Mesenchymal stem cell (in vitro differentiated cells and primary cell): ENCODE results near the gene ABCB8.

Experiments
- DNase-seq: peaks from one replicate; pipeline ENCODE4 v3.0.0-alpha.2; 2013
- H2AFZ ChIP-seq: one replicate; pipeline ENCODE4 v1.6.1; 2013; ENCODE audit warnings: low read depth, mild to moderate bottlenecking, control low read depth, inconsistent platforms, low read length, moderate library complexity
- H2AK5ac ChIP-seq: 2 replicates; pipeline ENCODE4 v1.6.1; 2013; ENCODE audit warnings: low read length, moderate library complexity, mild to moderate bottlenecking, inconsistent platforms; ENCODE audit not compliant: severe bottlenecking
- H2BK120ac ChIP-seq: one replicate; pipeline ENCODE4 v1.6.1; 2013; ENCODE audit warnings: low read depth, mild to moderate bottlenecking, inconsistent platforms, low read length, moderate library complexity
- H2BK12ac ChIP-seq, 2 experiments: one replicate each; pipeline ENCODE4 v1.6.1; 2013; ENCODE audit warnings: inconsistent platforms in 2 of 2, low read length in 2 of 2, mild to moderate bottlenecking in 2 of 2, moderate library complexity in 2 of 2, control low read depth in 1 of 2
- H2BK15ac ChIP-seq: one replicate; pipeline ENCODE4 v1.6.1; 2013; ENCODE audit warnings: mild to moderate bottlenecking, low read depth, inconsistent platforms; ENCODE audit not compliant: poor library complexity, severe bottlenecking
- H2BK5ac ChIP-seq: 2 replicates; pipeline ENCODE4 v1.6.1; 2013; ENCODE audit warnings: low read depth, mild to moderate bottlenecking, low read length, control low read depth, inconsistent platforms; ENCODE audit not compliant: poor library complexity, severe bottlenecking
- H3K14ac ChIP-seq, 2 experiments: one replicate each; pipeline ENCODE4 v1.6.1; 2013; ENCODE audit warnings: inconsistent platforms in 2 of 2, low read length in 2 of 2, control low read depth in 1 of 2, mild to moderate bottlenecking in 1 of 2, moderate library complexity in 1 of 2
- H3K18ac ChIP-seq, 2 experiments: one replicate each; pipeline ENCODE4 v1.6.1; 2013; ENCODE audit warnings: inconsistent platforms in 2 of 2, low read length in 2 of 2, control low read depth in 1 of 2, low read depth in 1 of 2, mild to moderate bottlenecking in 1 of 2
- H3K23ac ChIP-seq, 2 experiments: one replicate each; pipeline ENCODE4 v1.6.1; 2013; ENCODE audit warnings: inconsistent platforms in 2 of 2, low read length in 2 of 2, mild to moderate bottlenecking in 2 of 2, moderate library complexity in 2 of 2, control low read depth in 1 of 2
- H3K27ac ChIP-seq: 2 replicates; pipeline ENCODE4 v1.5.1; 2013; ENCODE audit warnings: mild to moderate bottlenecking, moderate library complexity, low read length, control low read depth, inconsistent platforms; ENCODE audit not compliant: poor library complexity, severe bottlenecking
- H3K27me3 ChIP-seq, 2 experiments: 2 replicates each; pipeline versions ENCODE4 v1.6.1 to v1.7.0; 2013; ENCODE audit warnings: low read length in 2 of 2, mild to moderate bottlenecking in 2 of 2, moderate library complexity in 2 of 2, control low read depth in 1 of 2, inconsistent platforms in 1 of 2; ENCODE audit not compliant: control insufficient read depth in 1 of 2, insufficient read depth in 1 of 2
- H3K36me3 ChIP-seq, 2 experiments: 2 replicates each; pipeline versions ENCODE4 v1.6.1 to v1.7.0; 2013; ENCODE audit warnings: low read length in 2 of 2, control low read depth in 1 of 2, inconsistent platforms in 1 of 2, low read depth in 1 of 2, mild to moderate bottlenecking in 1 of 2; ENCODE audit not compliant: insufficient read depth in 2 of 2, control insufficient read depth in 1 of 2
- H3K4ac ChIP-seq, 2 experiments: one replicate each; pipeline ENCODE4 v1.6.1; 2013; ENCODE audit warnings: inconsistent platforms in 2 of 2, low read length in 2 of 2, mild to moderate bottlenecking in 2 of 2, moderate library complexity in 2 of 2, control low read depth in 1 of 2, low read depth in 1 of 2
- H3K4me1 ChIP-seq: 2 replicates; pipeline ENCODE4 v1.6.1; 2013; ENCODE audit warnings: low read depth, low read length, control low read depth; ENCODE audit not compliant: control insufficient read depth, insufficient read depth
- H3K4me2 ChIP-seq: 2 replicates; pipeline ENCODE4 v1.6.1; 2013; ENCODE audit warnings: low read length, mild to moderate bottlenecking, inconsistent platforms; ENCODE audit not compliant: poor library complexity, severe bottlenecking
- H3K4me3 ChIP-seq, 2 experiments: 2 replicates each; pipeline versions ENCODE4 v1.5.1 to v1.7.0; 2013; ENCODE audit warnings: low read length in 2 of 2, mild to moderate bottlenecking in 2 of 2, control low read depth in 1 of 2, low read depth in 1 of 2; ENCODE audit not compliant: insufficient read depth in 1 of 2
- H3K79me1 ChIP-seq: replicated peaks from 2 replicates; pipeline ENCODE4 v1.6.1; 2013; ENCODE audit warnings: mild to moderate bottlenecking, control low read depth, low read length, inconsistent platforms; ENCODE audit not compliant: poor library complexity, severe bottlenecking
- H3K9ac ChIP-seq: 2 replicates; pipeline ENCODE4 v1.7.0; 2013; ENCODE audit warnings: mild to moderate bottlenecking, low read length, moderate library complexity
- H3K9me3 ChIP-seq: 2 replicates; pipeline ENCODE4 v1.7.0; 2013; ENCODE audit warnings: mild to moderate bottlenecking, low read length; ENCODE audit not compliant: control insufficient read depth
- H4K8ac ChIP-seq: one replicate; pipeline ENCODE4 v1.6.1; 2013; ENCODE audit warnings: inconsistent platforms, mild to moderate bottlenecking, low read length, moderate library complexity
- H4K91ac ChIP-seq: one replicate; pipeline ENCODE4 v1.6.1; 2013; ENCODE audit warnings: mild to moderate bottlenecking, low read length, inconsistent platforms
- WGBS: methylation state at CpG from one replicate; pipeline ENCODE4 v1.1.7; 2013; ENCODE audit warnings: mixed read lengths; 5-methylcytosine and 5-hydroxymethylcytosine counted together

The ABCB8 gene

GRCh38 chr7:151070574-151070960 lies 42.3 kb downstream of the ABCB8 start:
- Histone ChIP-seq H3K79me1 (peaks cover 51% of the 10 kb centered on the region), H3K9me3 (no peaks in the 10 kb centered on the region), H2BK12ac (no peak overlapping the region), H3K4me3 (no peak overlapping the region), H3K27me3 (no peaks in the 10 kb centered on the region), H4K91ac (no peak overlapping the region), H3K4me1 (peaks cover 16% of the 10 kb centered on the region), H4K8ac (no peak overlapping the region), H3K14ac (no peak overlapping the region), H2AK5ac (no peak overlapping the region), H2BK120ac (no peak overlapping the region), H3K9ac (no peak overlapping the region), H3K36me3 (peaks cover 86 to 92% of the 10 kb centered on the region in 2 experiments), H2AFZ (no peak overlapping the region), H2BK15ac (no peak overlapping the region), H3K18ac (no peak overlapping the region), H3K4me2 (no peak overlapping the region), H3K27ac (no peak overlapping the region), H3K4ac (no peak overlapping the region), H2BK5ac (no peak overlapping the region), H3K23ac (no peak overlapping the region)
- no peak for DNase-seq
- 95% methylated on average over 15 of the region's 15 CpGs for WGBS

DNA sequence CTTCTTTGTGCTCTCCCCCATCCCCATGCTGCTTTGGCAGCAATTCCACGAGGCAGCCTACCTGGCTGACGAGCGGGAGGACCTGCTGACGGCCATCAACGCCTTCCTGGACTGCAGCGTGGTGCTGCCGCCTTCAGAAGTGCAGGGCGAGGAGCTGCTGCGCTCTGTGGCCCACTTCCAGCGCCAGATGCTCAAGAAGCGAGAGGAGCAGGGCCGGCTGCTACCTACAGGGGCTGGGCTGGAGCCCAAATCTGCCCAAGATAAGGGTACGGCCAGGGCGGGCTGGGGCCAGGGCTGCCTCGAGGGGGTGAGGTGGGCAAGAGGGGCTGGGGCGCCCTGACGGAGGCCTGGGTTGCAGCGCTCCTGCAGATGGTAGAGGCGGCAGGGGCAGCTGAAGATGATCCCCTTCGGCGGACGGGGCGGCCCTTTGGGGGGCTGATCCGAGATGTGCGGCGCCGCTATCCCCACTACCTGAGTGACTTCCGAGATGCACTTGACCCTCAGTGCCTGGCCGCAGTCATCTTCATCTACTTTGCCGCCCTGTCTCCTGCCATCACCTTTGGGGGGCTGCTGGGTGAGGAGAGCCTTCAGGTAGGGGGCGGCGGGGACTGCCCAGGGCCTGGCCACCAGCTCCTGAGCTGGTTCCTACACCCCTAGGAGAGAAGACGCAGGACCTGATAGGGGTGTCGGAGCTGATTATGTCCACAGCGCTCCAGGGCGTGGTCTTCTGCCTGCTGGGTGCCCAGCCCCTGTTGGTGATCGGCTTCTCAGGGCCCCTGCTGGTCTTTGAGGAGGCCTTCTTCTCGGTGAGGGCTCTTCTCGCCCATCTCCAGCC lies 43.0 kb downstream of the ABCB8 start:
- H2BK5ac ChIP-seq: no peak overlapping the region
- no peak overlapping the region for H4K8ac ChIP-seq
- H3K4me2 ChIP-seq: no peak overlapping the region
- H2BK12ac ChIP-seq: no peak overlapping the region
- no peaks in the 10 kb centered on the region for H3K9me3 ChIP-seq
- peak overlapping the region; percentile 82 for H2BK15ac ChIP-seq
- no peaks in the 10 kb centered on the region for H3K27me3 ChIP-seq
- WGBS: 96% methylated on average over 39 of the region's 39 CpGs
- no peak overlapping the region for H2AFZ ChIP-seq
- no peak overlapping the region for H3K23ac ChIP-seq
- H4K91ac ChIP-seq: no peak overlapping the region
- peaks cover 49% of the 10 kb centered on the region for H3K79me1 ChIP-seq
- DNase-seq: no peak
- no peak overlapping the region for H3K18ac ChIP-seq
- H3K36me3 ChIP-seq: peaks cover 86 to 92% of the 10 kb centered on the region in 2 experiments
- H3K14ac ChIP-seq: no peak overlapping the region
- no peak overlapping the region for H2BK120ac ChIP-seq
- peaks cover 14% of the 10 kb centered on the region for H3K4me1 ChIP-seq
- no peak overlapping the region for H3K4me3 ChIP-seq
- H3K27ac ChIP-seq: no peak overlapping the region
- no peak overlapping the region for H3K9ac ChIP-seq
- H3K4ac ChIP-seq: no peak overlapping the region
- no peak overlapping the region for H2AK5ac ChIP-seq

- Histone ChIP-seq H3K4me3 (no peak overlapping the region), H3K27me3 (no peaks in the 10 kb centered on the region), H2BK120ac (no peak overlapping the region), H3K4me2 (no peak overlapping the region), H2BK15ac (no peak overlapping the region), H3K14ac (no peak overlapping the region), H3K27ac (no peak overlapping the region), H2BK12ac (no peak overlapping the region), H2AK5ac (no peak overlapping the region), H3K36me3 (peaks cover 85 to 97% of the 10 kb centered on the region in 2 experiments), H2AFZ (no peak overlapping the region), H4K91ac (no peak overlapping the region), H3K23ac (no peak overlapping the region), H2BK5ac (no peak overlapping the region), H3K18ac (no peak overlapping the region), H3K4ac (no peak overlapping the region), H3K9me3 (no peaks in the 10 kb centered on the region), H3K9ac (no peak overlapping the region), H3K4me1 (peaks cover 17% of the 10 kb centered on the region), H3K79me1 (peaks cover 58% of the 10 kb centered on the region), H4K8ac (no peak overlapping the region)
- no peak for DNase-seq
- 99% methylated on average over 17 of the region's 17 CpGs for WGBS
Observed at GRCh38 chr7:151073990-151074389, 45.7 kb downstream of the ABCB8 start.

DNA sequence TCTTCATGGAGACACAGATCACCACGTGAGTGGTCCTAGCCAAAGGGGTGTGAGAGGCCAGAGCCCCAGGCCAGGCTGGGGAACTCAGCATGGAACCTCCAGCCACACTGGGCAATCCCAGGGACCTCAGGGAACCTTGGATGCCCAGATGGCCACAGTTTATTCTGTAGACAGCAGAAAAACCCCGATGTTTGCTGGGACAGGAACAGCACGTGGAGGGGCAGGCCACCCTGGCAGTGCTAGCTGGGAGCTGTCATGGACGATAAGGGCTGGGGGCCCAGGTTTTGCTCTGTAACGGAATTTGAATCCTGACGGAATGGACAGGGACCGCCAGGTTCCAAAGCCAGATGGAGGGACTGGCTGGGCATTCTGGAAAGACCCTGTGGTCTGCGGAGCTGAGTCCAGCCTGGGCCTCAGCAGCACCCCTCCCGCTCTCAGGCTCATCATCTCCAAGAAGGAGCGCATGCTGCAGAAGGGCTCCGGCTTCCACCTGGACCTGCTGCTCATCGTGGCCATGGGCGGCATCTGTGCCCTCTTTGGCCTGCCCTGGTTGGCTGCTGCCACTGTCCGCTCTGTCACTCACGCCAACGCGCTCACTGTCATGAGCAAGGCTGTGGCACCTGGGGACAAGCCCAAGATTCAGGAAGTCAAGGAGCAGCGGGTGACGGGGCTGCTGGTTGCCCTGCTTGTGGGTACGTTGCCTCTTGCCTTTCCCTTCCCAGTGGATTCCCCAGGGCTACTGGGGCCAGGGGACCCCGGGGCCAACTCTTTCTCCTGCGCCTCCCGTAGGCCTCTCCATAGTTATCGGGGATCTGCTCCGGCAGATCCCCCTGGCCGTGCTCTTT lies 46.8 kb downstream of the ABCB8 start:
- Histone ChIP-seq H3K18ac (no peak overlapping the region), H3K9ac (no peak overlapping the region), H3K4me3 (no peak overlapping the region), H2BK5ac (no peak overlapping the region), H2BK12ac (no peak overlapping the region), H3K4ac (no peak overlapping the region), H3K27me3 (no peaks in the 10 kb centered on the region), H3K27ac (no peak overlapping the region), H3K14ac (no peak overlapping the region), H2BK15ac (no peak overlapping the region), H3K4me1 (peaks cover 25% of the 10 kb centered on the region), H4K91ac (peak overlapping the region; percentile 54), H3K36me3 (peaks cover 77 to 93% of the 10 kb centered on the region in 2 experiments), H3K79me1 (peaks cover 48% of the 10 kb centered on the region), H3K4me2 (no peak overlapping the region), H3K23ac (no peak overlapping the region), H2AFZ (no peak overlapping the region), H3K9me3 (no peaks in the 10 kb centered on the region), H2AK5ac (no peak overlapping the region), H2BK120ac (no peak overlapping the region), H4K8ac (no peak overlapping the region)
- DNase-seq: no peak
- WGBS: 97% methylated on average over 26 of the region's 26 CpGs
